Ishikawa (cell line): ENCODE data around the gene C14orf132.

Experiments used
- CEBPB ChIP-seq: IDR thresholded peaks from 2 replicates; pipeline ENCODE4 v1.6.1; 2012
- CREB1 ChIP-seq: IDR thresholded peaks from 2 replicates; pipeline ENCODE4 v1.6.1; 2012; ENCODE audit warnings: low read depth
- EGR1 ChIP-seq: IDR thresholded peaks from 2 replicates; pipeline ENCODE4 v1.6.1; 2012
- FOXM1 ChIP-seq: IDR thresholded peaks from 2 replicates; pipeline ENCODE4 v1.6.1; 2012; ENCODE audit warnings: low read depth, borderline replicate concordance
- NFIC ChIP-seq: IDR thresholded peaks from 2 replicates; pipeline ENCODE4 v1.6.1; 2012
- RAD21 ChIP-seq: IDR thresholded peaks from 2 replicates; pipeline ENCODE4 v1.6.1; 2012; ENCODE audit warnings: low read depth
- TAF1 ChIP-seq: IDR thresholded peaks from 2 replicates; pipeline ENCODE4 v1.6.1; 2012; ENCODE audit warnings: low read depth, mild to moderate bottlenecking
- TCF12 ChIP-seq: IDR thresholded peaks from 2 replicates; pipeline ENCODE4 v1.6.1; 2012; ENCODE audit warnings: low read depth
- TEAD4 ChIP-seq: IDR thresholded peaks from 2 replicates; pipeline ENCODE4 v1.6.1; 2012
- YY1 ChIP-seq: IDR thresholded peaks from 2 replicates; pipeline ENCODE4 v1.6.1; 2012; ENCODE audit warnings: low read depth
- ZBTB7A ChIP-seq: IDR thresholded peaks from 2 replicates; pipeline ENCODE4 v1.6.1; 2012; ENCODE audit warnings: low read depth
- TF ChIP-seq, protein P1 (sequence below): IDR thresholded peaks from 2 replicates; pipeline ENCODE4 v1.6.1; 2012; ENCODE audit warnings: low read depth, mild to moderate bottlenecking
- TF ChIP-seq, protein P2 (sequence below): IDR thresholded peaks from 2 replicates; pipeline ENCODE4 v1.6.1; 2012
- TF ChIP-seq, protein P3 (sequence below): IDR thresholded peaks from 2 replicates; pipeline ENCODE4 v1.6.1; 2012

Gene C14orf132

DNA sequence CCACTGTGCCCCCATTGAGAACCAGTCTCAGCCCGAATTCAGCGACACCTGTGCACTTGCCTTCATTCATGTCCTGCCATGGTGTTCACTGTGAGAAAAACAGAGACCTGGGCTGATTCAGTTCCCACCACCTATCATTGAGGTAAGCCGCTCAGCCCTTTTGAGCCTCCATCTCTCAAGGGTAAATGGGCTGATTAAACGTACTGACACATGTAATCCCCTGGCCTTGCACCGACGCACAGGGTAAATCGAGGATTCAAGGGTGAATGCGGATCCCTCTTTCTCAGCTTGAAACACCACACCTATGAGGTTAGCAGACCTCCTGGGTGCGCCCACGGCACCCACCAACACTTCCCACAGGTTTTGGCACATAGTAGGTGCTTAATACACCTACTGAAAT, 69.7 kb downstream of the C14orf132 start:
- no peak for TF ChIP-seq NFIC
- TF ChIP-seq, protein P1, sequence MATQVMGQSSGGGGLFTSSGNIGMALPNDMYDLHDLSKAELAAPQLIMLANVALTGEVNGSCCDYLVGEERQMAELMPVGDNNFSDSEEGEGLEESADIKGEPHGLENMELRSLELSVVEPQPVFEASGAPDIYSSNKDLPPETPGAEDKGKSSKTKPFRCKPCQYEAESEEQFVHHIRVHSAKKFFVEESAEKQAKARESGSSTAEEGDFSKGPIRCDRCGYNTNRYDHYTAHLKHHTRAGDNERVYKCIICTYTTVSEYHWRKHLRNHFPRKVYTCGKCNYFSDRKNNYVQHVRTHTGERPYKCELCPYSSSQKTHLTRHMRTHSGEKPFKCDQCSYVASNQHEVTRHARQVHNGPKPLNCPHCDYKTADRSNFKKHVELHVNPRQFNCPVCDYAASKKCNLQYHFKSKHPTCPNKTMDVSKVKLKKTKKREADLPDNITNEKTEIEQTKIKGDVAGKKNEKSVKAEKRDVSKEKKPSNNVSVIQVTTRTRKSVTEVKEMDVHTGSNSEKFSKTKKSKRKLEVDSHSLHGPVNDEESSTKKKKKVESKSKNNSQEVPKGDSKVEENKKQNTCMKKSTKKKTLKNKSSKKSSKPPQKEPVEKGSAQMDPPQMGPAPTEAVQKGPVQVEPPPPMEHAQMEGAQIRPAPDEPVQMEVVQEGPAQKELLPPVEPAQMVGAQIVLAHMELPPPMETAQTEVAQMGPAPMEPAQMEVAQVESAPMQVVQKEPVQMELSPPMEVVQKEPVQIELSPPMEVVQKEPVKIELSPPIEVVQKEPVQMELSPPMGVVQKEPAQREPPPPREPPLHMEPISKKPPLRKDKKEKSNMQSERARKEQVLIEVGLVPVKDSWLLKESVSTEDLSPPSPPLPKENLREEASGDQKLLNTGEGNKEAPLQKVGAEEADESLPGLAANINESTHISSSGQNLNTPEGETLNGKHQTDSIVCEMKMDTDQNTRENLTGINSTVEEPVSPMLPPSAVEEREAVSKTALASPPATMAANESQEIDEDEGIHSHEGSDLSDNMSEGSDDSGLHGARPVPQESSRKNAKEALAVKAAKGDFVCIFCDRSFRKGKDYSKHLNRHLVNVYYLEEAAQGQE = no peak
- TF ChIP-seq, protein P2, sequence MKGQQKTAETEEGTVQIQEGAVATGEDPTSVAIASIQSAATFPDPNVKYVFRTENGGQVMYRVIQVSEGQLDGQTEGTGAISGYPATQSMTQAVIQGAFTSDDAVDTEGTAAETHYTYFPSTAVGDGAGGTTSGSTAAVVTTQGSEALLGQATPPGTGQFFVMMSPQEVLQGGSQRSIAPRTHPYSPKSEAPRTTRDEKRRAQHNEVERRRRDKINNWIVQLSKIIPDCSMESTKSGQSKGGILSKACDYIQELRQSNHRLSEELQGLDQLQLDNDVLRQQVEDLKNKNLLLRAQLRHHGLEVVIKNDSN = no peak
- no peak for TF ChIP-seq YY1
- TF ChIP-seq CEBPB = no peak
- TF ChIP-seq CREB1 = no peak
- no peak for TF ChIP-seq TEAD4
- no peak for TF ChIP-seq FOXM1
- TF ChIP-seq ZBTB7A = no peak
- TF ChIP-seq RAD21 = no peak

GRCh38 chr14:96109596-96110355, 70.6 kb downstream of the C14orf132 start:
- no peak for TF ChIP-seq EGR1
- TF ChIP-seq CEBPB = no peak
- TF ChIP-seq, protein P1 = no peak
- no peak for TF ChIP-seq YY1
- TF ChIP-seq TCF12 = no peak

- TF ChIP-seq TAF1 = no peak
- TF ChIP-seq ZBTB7A = no peak
- no peak for TF ChIP-seq RAD21
- no peak for TF ChIP-seq EGR1
- no peak for TF ChIP-seq CREB1
- TF ChIP-seq TCF12 = no peak
- no peak for TF ChIP-seq CEBPB
- TF ChIP-seq, protein P1 = no peak
- no peak for TF ChIP-seq TEAD4
- no peak for TF ChIP-seq YY1
These were observed 72.9 kb downstream of the C14orf132 start for GRCh38 chr14:96112032-96112431.

- no peak for TF ChIP-seq CREB1
- TF ChIP-seq, protein P2 = no peak
- TF ChIP-seq, protein P3, sequence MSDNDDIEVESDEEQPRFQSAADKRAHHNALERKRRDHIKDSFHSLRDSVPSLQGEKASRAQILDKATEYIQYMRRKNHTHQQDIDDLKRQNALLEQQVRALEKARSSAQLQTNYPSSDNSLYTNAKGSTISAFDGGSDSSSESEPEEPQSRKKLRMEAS = no peak
These were observed 74.8 kb downstream of the C14orf132 start for GRCh38 chr14:96114002-96114401.

DNA sequence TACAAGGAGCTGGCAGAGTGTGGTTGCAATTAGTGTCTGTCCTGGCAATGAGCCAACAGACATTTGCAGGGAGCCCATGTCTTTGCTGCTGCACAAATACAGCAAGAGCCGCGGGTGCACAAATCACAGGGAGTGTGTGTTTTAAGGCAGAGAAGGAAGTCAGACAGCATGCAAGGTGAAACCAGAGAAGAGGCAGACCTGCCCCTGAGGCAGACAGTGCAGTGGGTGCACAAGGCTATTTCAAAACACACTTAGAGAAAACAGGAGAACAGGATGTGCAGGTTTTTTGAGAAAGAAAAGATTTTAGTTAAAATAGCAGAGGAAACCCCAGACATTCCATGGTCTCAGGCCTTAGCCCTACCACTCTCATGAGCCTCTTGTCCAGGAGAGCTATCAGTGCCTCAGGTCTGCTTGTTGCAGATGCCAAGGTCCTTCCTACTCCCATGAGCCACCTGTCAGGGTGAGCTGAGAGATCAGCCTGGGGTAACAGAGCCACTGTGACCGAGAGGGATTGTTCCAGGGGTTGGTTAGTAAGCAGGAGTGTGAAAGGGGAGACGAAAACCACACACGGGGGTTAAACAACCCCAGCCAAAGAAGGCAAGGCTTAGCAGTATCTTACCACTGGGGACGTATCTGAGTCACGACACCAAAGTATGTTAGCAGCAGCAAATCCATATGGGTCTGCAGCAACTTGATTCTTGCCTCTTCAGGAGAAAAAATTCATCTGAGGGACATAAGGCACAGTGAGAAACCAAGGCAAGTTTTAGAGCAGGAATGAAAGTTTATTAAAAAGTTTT, 78.1 kb downstream of the C14orf132 start:
- TF ChIP-seq ZBTB7A (no peak), CEBPB (no peak), TCF12 (no peak), TAF1 (no peak), TEAD4 (no peak)
- TF ChIP-seq, protein P2 = no peak
- TF ChIP-seq, protein P1 = no peak
